Measurements from ENCODE around the gene MOV10. TPM values are rescaled to one million over a fixed set of nuclear protein-coding genes. Genes with fewer than 3 reads are reported as not detected.

MOV10 gene
- total RNA-seq, 2 donors from 2014 or later, result 113 to 124 TPM

- no peak for TF ChIP-seq CTCF (conservative IDR thresholded peaks at IDR 0.05)
- Histone ChIP-seq H3K9ac (ENCODE audit: extremely low read depth, low read length, poor library complexity, severe bottlenecking) (no peak overlapping the region), H3K27ac (ENCODE audit: low read depth, low read length) (no peak overlapping the region)
These were observed 2.5 kb upstream of the MOV10 start for GRCh38 chr1:112672009-112672408.

GRCh38 chr1:112672842-112673241, 1.6 kb upstream of the MOV10 start:
- Mint-ChIP-seq H3K4me3 (no peak overlapping the region), H3K36me3 (ENCODE audit: low read depth) (peaks cover 45% of the 10 kb centered on the region), H3K27me3 (ENCODE audit: insufficient read depth) (peaks cover 14% of the 10 kb centered on the region), H3K4me1 (peaks cover 24% of the 10 kb centered on the region), H3K9me3 (no peaks in the 10 kb centered on the region), H3K27ac (peak overlapping the region; percentile 28)
- 83 to 85% methylated on average over 1 of the region's 1 CpG for WGBS, 2 experiments (ENCODE audit: insufficient coverage in 1 of 2, insufficient read length in 1 of 2)
- Histone ChIP-seq H3K4me1 (ENCODE audit: control insufficient read depth, insufficient read depth, low read length) (no peaks in the 10 kb centered on the region), H3K27ac (ENCODE audit: low read depth, low read length) (no peak overlapping the region), H3K9ac (ENCODE audit: extremely low read depth, low read length, poor library complexity, severe bottlenecking) (no peak overlapping the region), H3K4me3 (ENCODE audit: low read length) (no peak overlapping the region), H3K27me3 (ENCODE audit: control insufficient read depth, insufficient read depth, low read length, poor library complexity, severe bottlenecking) (no peaks in the 10 kb centered on the region), H3K9me3 (ENCODE audit: control insufficient read depth, low read length) (no peaks in the 10 kb centered on the region), H3K36me3 (ENCODE audit: control insufficient read depth, insufficient read depth, low read length) (peaks cover 47% of the 10 kb centered on the region)
- TF ChIP-seq CTCF (conservative IDR thresholded peaks at IDR 0.05), result no peak
- DNase-seq, result no peak

More at GRCh38 chr1:112672009-112672408, 2.5 kb upstream of the MOV10 start:
- Mint-ChIP-seq H3K36me3 (ENCODE audit: low read depth) (peaks cover 53% of the 10 kb centered on the region), H3K9me3 (no peaks in the 10 kb centered on the region), H3K4me3 (no peak overlapping the region), H3K27me3 (ENCODE audit: insufficient read depth) (peaks cover 14% of the 10 kb centered on the region), H3K27ac (peak overlapping the region; percentile 24), H3K4me1 (peaks cover 24% of the 10 kb centered on the region)
- H3K9me3 ChIP-seq (ENCODE audit: control insufficient read depth, low read length), result no peaks in the 10 kb centered on the region
- peaks cover 56% of the 10 kb centered on the region for H3K36me3 ChIP-seq (ENCODE audit: control insufficient read depth, insufficient read depth, low read length)
- H3K4me3 ChIP-seq (ENCODE audit: low read length), result no peak overlapping the region
- no peak for DNase-seq
- WGBS, 2 experiments (ENCODE audit: insufficient coverage in 1 of 2, insufficient read length in 1 of 2), result 67 to 80% methylated on average over 2 of the region's 2 CpGs
- H3K4me1 ChIP-seq (ENCODE audit: control insufficient read depth, insufficient read depth, low read length), result no peaks in the 10 kb centered on the region
- no peaks in the 10 kb centered on the region for H3K27me3 ChIP-seq (ENCODE audit: control insufficient read depth, insufficient read depth, low read length, poor library complexity, severe bottlenecking)

- Mint-ChIP-seq H3K36me3 (ENCODE audit: low read depth) (peaks cover 39% of the 10 kb centered on the region), H3K27ac (peak overlapping the region; percentile 91), H3K4me3 (peak overlapping the region; percentile 93), H3K9me3 (no peaks in the 10 kb centered on the region), H3K4me1 (peaks cover 28% of the 10 kb centered on the region), H3K27me3 (ENCODE audit: insufficient read depth) (peaks cover 14% of the 10 kb centered on the region)
- no peaks in the 10 kb centered on the region for H3K9me3 ChIP-seq (ENCODE audit: control insufficient read depth, low read length)
- TF ChIP-seq CTCF (conservative IDR thresholded peaks at IDR 0.05), result peak; percentile 68
- H3K9ac ChIP-seq (ENCODE audit: extremely low read depth, low read length, poor library complexity, severe bottlenecking), result peak overlapping the region; percentile 82
- no peaks in the 10 kb centered on the region for H3K27me3 ChIP-seq (ENCODE audit: control insufficient read depth, insufficient read depth, low read length, poor library complexity, severe bottlenecking)
- 30 to 33% methylated on average over 12 to 18 of the region's 18 CpGs for WGBS, 2 experiments (ENCODE audit: insufficient coverage in 1 of 2, insufficient read length in 1 of 2)
- peak overlapping the region; percentile 77 for H3K4me3 ChIP-seq (ENCODE audit: low read length)
- H3K4me1 ChIP-seq (ENCODE audit: control insufficient read depth, insufficient read depth, low read length), result no peaks in the 10 kb centered on the region
- DNase-seq, result no peak
- no peak overlapping the region for H3K27ac ChIP-seq (ENCODE audit: low read depth, low read length)
- H3K36me3 ChIP-seq (ENCODE audit: control insufficient read depth, insufficient read depth, low read length), result peaks cover 38% of the 10 kb centered on the region
These were observed 643 bp upstream of the MOV10 start for GRCh38 chr1:112673592-112674439.

All from endodermal cell (in vitro differentiated cells).